ENCODE measurements around the gene RDH5. TPM values are rescaled to one million over a fixed set of nuclear protein-coding genes. Genes with fewer than 3 reads are reported as not detected.

RDH5 gene
- total RNA-seq, 1 donor from 2014 or later, result 16.5 TPM

GRCh38 chr12:55762646-55763045 lies 42.5 kb downstream of the RDH5 start:
- ChIA-PET CTCF (no interaction called here), POLR2A (no interaction called here)
- Mint-ChIP-seq H3K4me1 (no peaks in the 10 kb centered on the region), H3K36me3 (ENCODE audit: low read depth) (peaks cover 66% of the 10 kb centered on the region), H3K4me3 (no peak overlapping the region), H3K27ac (no peak overlapping the region), H3K27me3 (no peaks in the 10 kb centered on the region), H3K9me3 (no peaks in the 10 kb centered on the region)
- TF ChIP-seq, protein P1, sequence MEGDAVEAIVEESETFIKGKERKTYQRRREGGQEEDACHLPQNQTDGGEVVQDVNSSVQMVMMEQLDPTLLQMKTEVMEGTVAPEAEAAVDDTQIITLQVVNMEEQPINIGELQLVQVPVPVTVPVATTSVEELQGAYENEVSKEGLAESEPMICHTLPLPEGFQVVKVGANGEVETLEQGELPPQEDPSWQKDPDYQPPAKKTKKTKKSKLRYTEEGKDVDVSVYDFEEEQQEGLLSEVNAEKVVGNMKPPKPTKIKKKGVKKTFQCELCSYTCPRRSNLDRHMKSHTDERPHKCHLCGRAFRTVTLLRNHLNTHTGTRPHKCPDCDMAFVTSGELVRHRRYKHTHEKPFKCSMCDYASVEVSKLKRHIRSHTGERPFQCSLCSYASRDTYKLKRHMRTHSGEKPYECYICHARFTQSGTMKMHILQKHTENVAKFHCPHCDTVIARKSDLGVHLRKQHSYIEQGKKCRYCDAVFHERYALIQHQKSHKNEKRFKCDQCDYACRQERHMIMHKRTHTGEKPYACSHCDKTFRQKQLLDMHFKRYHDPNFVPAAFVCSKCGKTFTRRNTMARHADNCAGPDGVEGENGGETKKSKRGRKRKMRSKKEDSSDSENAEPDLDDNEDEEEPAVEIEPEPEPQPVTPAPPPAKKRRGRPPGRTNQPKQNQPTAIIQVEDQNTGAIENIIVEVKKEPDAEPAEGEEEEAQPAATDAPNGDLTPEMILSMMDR (IDR thresholded peaks at IDR 0.05), result no peak
- DNase-seq (no peak), ATAC-seq (ENCODE audit: low read depth) (no peak)
- intact Hi-C loops (cut with micrococcal nuclease), result no loop called here

DNA sequence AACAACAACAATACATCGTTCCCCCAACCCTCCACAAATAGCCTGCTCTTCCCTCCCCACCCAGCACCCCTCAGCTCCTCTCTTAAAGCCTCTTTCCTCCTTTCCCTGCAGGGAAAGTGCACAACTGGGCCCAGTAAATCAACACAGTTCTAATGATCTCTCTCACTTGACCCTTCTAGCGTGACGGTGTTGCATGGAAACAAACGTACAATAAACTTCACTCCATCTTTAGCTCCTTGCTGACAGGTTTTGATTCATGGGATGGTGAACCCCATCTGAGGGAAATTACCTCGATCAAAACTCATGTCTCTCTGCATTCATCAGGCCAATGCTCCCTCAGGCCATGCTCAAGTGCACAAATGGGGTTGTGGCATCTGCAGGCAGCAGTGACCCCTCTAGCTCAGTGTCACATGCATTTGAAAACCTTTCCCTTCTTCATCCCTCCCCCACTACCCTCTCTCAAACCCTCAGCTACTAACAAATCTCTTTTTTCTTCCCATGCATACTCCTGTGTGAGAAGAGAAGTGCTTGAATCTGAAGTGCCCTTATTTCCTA lies 45.6 kb downstream of the RDH5 start:
- no peak for DNase-seq
- no peak overlapping the region for H3K27ac Mint-ChIP-seq

DNA sequence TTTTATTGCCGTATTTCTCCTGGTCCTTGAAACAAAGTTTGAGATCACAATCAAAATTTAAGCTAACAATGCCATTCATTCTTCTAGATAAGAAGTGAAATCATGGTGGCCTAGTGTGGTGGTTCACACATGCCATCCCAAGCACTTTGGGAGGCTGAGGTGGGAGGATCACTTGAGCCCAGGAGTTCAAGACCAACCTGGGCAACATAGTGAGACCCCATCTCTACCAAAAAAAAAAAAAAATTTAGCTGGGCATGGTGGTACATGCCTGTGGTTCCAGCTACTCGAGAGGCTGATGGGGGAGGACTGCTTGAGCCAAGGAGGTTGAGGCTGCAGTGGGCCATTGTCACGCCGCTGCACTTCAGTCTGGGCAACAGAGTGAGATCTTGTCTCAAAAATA lies 47.0 kb downstream of the RDH5 start:
- POLR2A ChIA-PET, result interaction anchor here (0.5 kb wide), 1 partner anchor 13 kb away, joined by 3 read pairs; no protein-coding TSS in a partner anchor
- TF ChIP-seq, protein P1 (IDR thresholded peaks at IDR 0.05), result no peak
- H3K27ac Mint-ChIP-seq, result no peak overlapping the region
- intact Hi-C loops (cut with micrococcal nuclease), result no loop called here
- no peaks in the 10 kb centered on the region for H3K27me3 Mint-ChIP-seq
- CTCF ChIA-PET, result no interaction called here
- no peak overlapping the region for H3K4me3 Mint-ChIP-seq
- ATAC-seq (ENCODE audit: low read depth), result no peak
- H3K4me1 Mint-ChIP-seq, result no peaks in the 10 kb centered on the region
- no peak for DNase-seq
- peaks cover 63% of the 10 kb centered on the region for H3K36me3 Mint-ChIP-seq (ENCODE audit: low read depth)
- H3K9me3 Mint-ChIP-seq, result no peaks in the 10 kb centered on the region

More for the DNA sequence above, 45.6 kb downstream of the RDH5 start:
- TF ChIP-seq, protein P1 (IDR thresholded peaks at IDR 0.05), result no peak
- H3K9me3 Mint-ChIP-seq, result no peaks in the 10 kb centered on the region
- POLR2A ChIA-PET, result no interaction called here
- intact Hi-C loops (cut with micrococcal nuclease), result no loop called here
- H3K36me3 Mint-ChIP-seq (ENCODE audit: low read depth), result peaks cover 59% of the 10 kb centered on the region
- H3K4me1 Mint-ChIP-seq, result no peaks in the 10 kb centered on the region
- no peak overlapping the region for H3K4me3 Mint-ChIP-seq
- no peak for ATAC-seq (ENCODE audit: low read depth)
- CTCF ChIA-PET, result interaction anchor here (1.3 to 1.7 kb wide), 2 partner anchors 30 to 175 kb away, joined by 3 to 5 read pairs; no protein-coding TSS in a partner anchor
- no peaks in the 10 kb centered on the region for H3K27me3 Mint-ChIP-seq

GRCh38 chr12:55771736-55772135 lies 51.5 kb downstream of the RDH5 start:
- Mint-ChIP-seq H3K9me3 (no peaks in the 10 kb centered on the region), H3K27ac (no peak overlapping the region), H3K4me1 (peaks cover 2% of the 10 kb centered on the region), H3K27me3 (no peaks in the 10 kb centered on the region), H3K36me3 (ENCODE audit: low read depth) (peaks cover 58% of the 10 kb centered on the region), H3K4me3 (no peak overlapping the region)
- ATAC-seq (ENCODE audit: low read depth) (no peak), DNase-seq (no peak)
- CTCF ChIA-PET, result no interaction called here
- TF ChIP-seq, protein P1 (IDR thresholded peaks at IDR 0.05), result no peak
- intact Hi-C loops (cut with micrococcal nuclease), result no loop called here
- POLR2A ChIA-PET, result no interaction called here

Other genes with a start within 250 kb of the RDH5 start
- not detected in 2 replicates for gene OR6C68, start 228.0 kb upstream of the RDH5 start, total RNA-seq
- not detected in 2 replicates for gene OR6C4, start 170.8 kb upstream of the RDH5 start, total RNA-seq
- gene OR2AP1, start 147.9 kb upstream of the RDH5 start, total RNA-seq, result 0.32 TPM in 1 of 2 replicates, not detected in the other
- gene OR10P1, start 83.5 kb upstream of the RDH5 start, total RNA-seq, result not detected in 2 replicates
- gene ITGA7, start 12.5 kb upstream of the RDH5 start, total RNA-seq, result 1.4 and 2.1 TPM in 2 replicates
- gene BLOC1S1, start 4.3 kb upstream of the RDH5 start, total RNA-seq, result 91.0 and 104 TPM in 2 replicates
- 104 and 111 TPM in 2 replicates for gene CD63, start 8.6 kb downstream of the RDH5 start, total RNA-seq
- gene GDF11, start 22.7 kb downstream of the RDH5 start, total RNA-seq, result 5.2 and 6.4 TPM in 2 replicates
- 53.6 and 58.7 TPM in 2 replicates for gene SARNP, start 97.3 kb downstream of the RDH5 start, total RNA-seq
- gene ORMDL2, start 97.6 kb downstream of the RDH5 start, total RNA-seq, result 68.0 and 70.9 TPM in 2 replicates
- gene DNAJC14, start 109.2 kb downstream of the RDH5 start, total RNA-seq, result 34.2 and 37.4 TPM in 2 replicates
- 0.31 TPM in 1 of 2 replicates, not detected in the other for gene MMP19, start 122.5 kb downstream of the RDH5 start, total RNA-seq
- 39.6 and 41.7 TPM in 2 replicates for gene PYM1, start 207.5 kb downstream of the RDH5 start, total RNA-seq
- gene DGKA, start 210.8 kb downstream of the RDH5 start, total RNA-seq, result 86.8 and 95.9 TPM in 2 replicates
- gene PMEL, start 245.6 kb downstream of the RDH5 start, total RNA-seq, result 0.27 TPM in 1 of 2 replicates, not detected in the other
- 25.7 and 29.0 TPM in 2 replicates for gene CDK2, start 246.4 kb downstream of the RDH5 start, total RNA-seq